GM23338 (cell line): ENCODE results near the gene SAA1. TPM values are rescaled to one million over a fixed set of nuclear protein-coding genes. Genes with fewer than 3 reads are reported as not detected.

ENCODE experiments used
- ATAC-seq: fragments of 200-7000 bp; cut with Tn5 transposase; 3 replicates; pipeline ENCODE4 v1.9.1; 2020
- DNase-seq: peaks from one replicate; pipeline ENCODE4 v3.0.0-alpha.2; 2015; ENCODE audit warnings: low spot score
- H2AFZ ChIP-seq: fragments of 200-600 bp; sonication (generic); 2 replicates; pipeline ENCODE4 v1.8.0; 2016; ENCODE audit warnings: antibody characterized with exemption, mild to moderate bottlenecking, moderate library complexity
- H3F3A ChIP-seq: fragments of 200-600 bp; sonication (generic); replicated peaks from 2 replicates; pipeline ENCODE4 v1.8.0; 2017; ENCODE audit warnings: antibody characterized with exemption, mixed run types, low read depth
- H3K27ac ChIP-seq: fragments of 200-600 bp; sonication (generic); 2 replicates; pipeline ENCODE4 v1.6.1; 2016; ENCODE audit warnings: low read depth
- H3K27me3 ChIP-seq: fragments of 200-600 bp; sonication (generic); 2 replicates; pipeline ENCODE4 v1.8.0; 2016; ENCODE audit warnings: mild to moderate bottlenecking, mixed run types, moderate library complexity; ENCODE audit not compliant: insufficient read depth
- H3K36me3 ChIP-seq: fragments of 200-600 bp; sonication (generic); 2 replicates; pipeline ENCODE4 v1.8.0; 2016; ENCODE audit warnings: mild to moderate bottlenecking; ENCODE audit not compliant: insufficient read depth
- H3K4me1 ChIP-seq: fragments of 200-600 bp; sonication (generic); 2 replicates; pipeline ENCODE4 v1.8.0; 2016; ENCODE audit warnings: mild to moderate bottlenecking, moderate library complexity; ENCODE audit not compliant: insufficient read depth
- H3K4me2 ChIP-seq: fragments of 200-600 bp; sonication (generic); 2 replicates; pipeline ENCODE4 v1.7.1; 2017; ENCODE audit warnings: mixed run types
- H3K4me3 ChIP-seq: fragments of 200-600 bp; sonication (generic); 2 replicates; pipeline ENCODE4 v1.6.1; 2016; ENCODE audit warnings: mixed run types
- H3K79me2 ChIP-seq: fragments of 200-600 bp; sonication (generic); replicated peaks from 2 replicates; pipeline ENCODE4 v1.8.0; 2017; ENCODE audit warnings: mild to moderate bottlenecking; ENCODE audit not compliant: insufficient read depth
- H3K9me2 ChIP-seq: fragments of 200-600 bp; sonication (generic); 2 replicates; pipeline ENCODE4 v1.8.0; 2017; ENCODE audit not compliant: insufficient read depth
- H4K20me1 ChIP-seq: fragments of 200-600 bp; sonication (generic); replicated peaks from 2 replicates; pipeline ENCODE4 v1.8.0; 2017; ENCODE audit warnings: mild to moderate bottlenecking; ENCODE audit not compliant: insufficient read depth
- H3K27ac Mint-ChIP-seq: 2 replicates; pipeline ENCODE4 v1.8.0; 2020; ENCODE audit warnings: inconsistent platforms, mild to moderate bottlenecking, moderate library complexity, mixed read lengths
- H3K27me3 Mint-ChIP-seq: 3 replicates; pipeline ENCODE4 v1.8.0; 2022; ENCODE audit warnings: low read depth, mild to moderate bottlenecking, moderate library complexity, mixed read lengths, inconsistent platforms; ENCODE audit not compliant: insufficient read depth, poor library complexity
- H3K36me3 Mint-ChIP-seq: 3 replicates; pipeline ENCODE4 v1.8.0; 2021; ENCODE audit warnings: low read depth, mild to moderate bottlenecking, inconsistent platforms, moderate library complexity, mixed read lengths
- H3K4me1 Mint-ChIP-seq: 3 replicates; pipeline ENCODE4 v1.8.0; 2020; ENCODE audit warnings: mild to moderate bottlenecking, inconsistent platforms, mixed read lengths
- H3K4me3 Mint-ChIP-seq: 3 replicates; pipeline ENCODE4 v1.8.0; 2021; ENCODE audit warnings: moderate library complexity, mild to moderate bottlenecking, inconsistent platforms, mixed read lengths
- H3K9me3 Mint-ChIP-seq: 3 replicates; pipeline ENCODE4 v1.8.0; 2020; ENCODE audit warnings: moderate library complexity, mild to moderate bottlenecking, inconsistent platforms, mixed read lengths
- CREB1 ChIP-seq: fragments of 250-450 bp; sonication (Bioruptor Pico); IDR thresholded peaks from 2 replicates; pipeline ENCODE4 v1.5.0; 2020; ENCODE audit warnings: low read depth, mild to moderate bottlenecking, moderate library complexity
- ETS1 ChIP-seq: IDR thresholded peaks from 2 replicates; pipeline ENCODE4 v1.6.1; 2016; ENCODE audit warnings: antibody characterized with exemption
- EZH2 ChIP-seq: fragments of 200-600 bp; sonication (generic); IDR thresholded peaks from one replicate; pipeline ENCODE4 v1.8.0; 2017; ENCODE audit warnings: antibody characterized with exemption, mild to moderate bottlenecking, low read depth; ENCODE audit not compliant: unreplicated experiment
- EZH2phosphoT487 ChIP-seq: fragments of 200-600 bp; sonication (generic); IDR thresholded peaks from one replicate; pipeline ENCODE4 v1.8.1; 2018; ENCODE audit warnings: antibody characterized with exemption; ENCODE audit not compliant: unreplicated experiment
- NANOG ChIP-seq: IDR thresholded peaks from 2 replicates; pipeline ENCODE4 v1.6.1; 2016; ENCODE audit warnings: antibody characterized with exemption, borderline replicate concordance
- REST ChIP-seq: IDR thresholded peaks from one replicate; pipeline ENCODE4 v1.6.1; 2018; ENCODE audit warnings: antibody characterized with exemption; ENCODE audit not compliant: unreplicated experiment
- STAT1 ChIP-seq: IDR thresholded peaks from one replicate; pipeline ENCODE4 v1.6.1; 2016; ENCODE audit warnings: antibody characterized with exemption; ENCODE audit not compliant: unreplicated experiment
- ZNF114 ChIP-seq: fragments of 250-450 bp; sonication (Bioruptor Pico); IDR thresholded peaks from 2 replicates; pipeline ENCODE4 v1.5.0; 2020; ENCODE audit warnings: mild to moderate bottlenecking, moderate library complexity
- ZNF331 ChIP-seq: fragments of 250-450 bp; sonication (Bioruptor Pico); IDR thresholded peaks from 2 replicates; pipeline ENCODE4 v1.5.0; 2020; ENCODE audit warnings: low read depth, mild to moderate bottlenecking, moderate library complexity
- polyA plus RNA-seq: library from polyadenylated mRNA; unstranded; fragments of >200 nt; fragmentation: Nextera tagmentation; extraction: Ambion mirVana; gene quantifications from 2 replicates; pipeline ENCODE4 v1.2.1, GENCODE V29; 2016
- total RNA-seq: library from RNA; depleted of rRNA; stranded (reverse); fragments of >200 nt; shearing (Covaris generic); gene quantifications from 2 replicates; pipeline ENCODE4 v1.2.3, GENCODE V29; 2014
- TF ChIP-seq, protein P1 (sequence below), 2 experiments: fragments of 200-600 bp in 1 of 2; sonication (generic) in 1 of 2; conservative IDR thresholded peaks; 2 replicates each; pipeline versions ENCODE4 v1.5.1 to v1.6.1; 2016 to 2017; ENCODE audit warnings: antibody characterized with exemption in 2 of 2, low read depth in 2 of 2, mild to moderate bottlenecking in 2 of 2, moderate library complexity in 1 of 2

SAA1 gene
- total and polyA plus RNA-seq, 2 experiments from 2014 or later = not detected

DNA sequence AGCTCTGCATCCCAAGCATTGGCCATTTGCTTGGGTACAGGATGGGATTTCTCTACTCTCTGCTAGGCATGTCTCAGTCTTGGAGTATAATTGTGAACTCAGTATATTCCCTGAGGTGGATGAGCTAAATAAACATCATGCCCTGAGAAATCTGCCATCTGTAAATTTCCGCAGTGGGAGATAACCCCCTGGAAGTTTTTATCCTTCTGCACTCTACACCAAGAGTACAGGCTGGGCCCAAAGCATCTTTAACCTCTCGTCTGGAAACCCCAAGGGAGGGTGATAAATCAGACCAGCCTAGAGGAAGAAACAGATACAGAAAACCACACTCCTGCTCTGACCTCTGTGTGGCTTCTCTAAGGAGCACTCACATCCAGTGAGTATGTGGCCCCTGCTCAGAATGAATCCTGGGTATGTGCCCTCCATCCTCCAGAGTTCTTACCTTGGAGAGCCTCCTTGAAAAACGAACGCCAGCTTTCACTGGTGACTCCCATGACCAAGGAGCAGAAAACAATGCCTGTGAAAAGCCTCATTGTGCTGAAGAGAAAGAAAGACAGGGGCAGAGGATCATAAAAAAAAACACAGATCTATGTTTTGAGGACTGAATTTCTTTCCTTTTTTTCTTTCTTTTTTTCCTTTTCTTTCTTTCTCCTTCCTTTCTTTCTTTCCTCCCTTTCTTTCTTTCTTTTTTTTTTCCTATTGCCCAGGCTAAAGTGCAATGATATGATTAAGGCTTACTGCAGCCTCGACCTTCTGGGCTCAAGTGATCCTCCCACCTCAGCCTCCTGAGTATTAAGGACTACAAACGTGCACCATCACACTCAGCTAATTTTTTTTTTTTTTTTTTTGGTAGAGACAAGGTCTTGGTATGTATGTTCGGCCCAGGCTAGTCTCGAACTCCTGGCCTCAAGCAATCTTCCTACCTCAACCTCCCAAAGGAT, 30.4 kb upstream of the SAA1 start:
- H3K36me3 Mint-ChIP-seq = no peaks in the 10 kb centered on the region

GRCh38 chr11:18236664-18237356, 29.3 kb upstream of the SAA1 start, which contains the start of gene SAA4:
TSS of gene SAA4 (minus strand) at chr11:18236802. CDS start at chr11:18235926, 876 bp downstream.
- Mint-ChIP-seq H3K36me3 (no peaks in the 10 kb centered on the region), H3K27me3 (peaks cover 3% of the 10 kb centered on the region), H3K4me3 (no peak within 1 kb of the TSS), H3K4me1 (no peaks in the 10 kb centered on the region), H3K9me3 (no peaks in the 10 kb centered on the region; the same call in 2 of the 3 replicates), H3K27ac (no peak within 1 kb of the TSS)
- Histone ChIP-seq H3K4me2 (no peak within 1 kb of the TSS), H4K20me1 (no peaks in the 10 kb centered on the region), H3K4me3 (no peak within 1 kb of the TSS), H3F3A (no peaks in the 10 kb centered on the region), H2AFZ (0 out of 2 replicates have a peak within 1 kb of the TSS, but pooled peaks have one; percentile 47), H3K36me3 (no peaks in the 10 kb centered on the region), H3K9me2 (no peaks in the 10 kb centered on the region), H3K4me1 (no peaks in the 10 kb centered on the region), H3K27me3 (no peaks in the 10 kb centered on the region), H3K27ac (no peak within 1 kb of the TSS), H3K79me2 (no peaks in the 10 kb centered on the region)
- DNase-seq (no peak), ATAC-seq (no peak)
- TF ChIP-seq REST (no peak), EZH2phosphoT487 (no peak), ZNF331 (CRISPR knock-in tag) (no peak), ETS1 (no peak), CREB1 (CRISPR knock-in tag) (no peak), STAT1 (no peak), ZNF114 (CRISPR knock-in tag) (no peak), NANOG (no peak)
- TF ChIP-seq, protein P1, sequence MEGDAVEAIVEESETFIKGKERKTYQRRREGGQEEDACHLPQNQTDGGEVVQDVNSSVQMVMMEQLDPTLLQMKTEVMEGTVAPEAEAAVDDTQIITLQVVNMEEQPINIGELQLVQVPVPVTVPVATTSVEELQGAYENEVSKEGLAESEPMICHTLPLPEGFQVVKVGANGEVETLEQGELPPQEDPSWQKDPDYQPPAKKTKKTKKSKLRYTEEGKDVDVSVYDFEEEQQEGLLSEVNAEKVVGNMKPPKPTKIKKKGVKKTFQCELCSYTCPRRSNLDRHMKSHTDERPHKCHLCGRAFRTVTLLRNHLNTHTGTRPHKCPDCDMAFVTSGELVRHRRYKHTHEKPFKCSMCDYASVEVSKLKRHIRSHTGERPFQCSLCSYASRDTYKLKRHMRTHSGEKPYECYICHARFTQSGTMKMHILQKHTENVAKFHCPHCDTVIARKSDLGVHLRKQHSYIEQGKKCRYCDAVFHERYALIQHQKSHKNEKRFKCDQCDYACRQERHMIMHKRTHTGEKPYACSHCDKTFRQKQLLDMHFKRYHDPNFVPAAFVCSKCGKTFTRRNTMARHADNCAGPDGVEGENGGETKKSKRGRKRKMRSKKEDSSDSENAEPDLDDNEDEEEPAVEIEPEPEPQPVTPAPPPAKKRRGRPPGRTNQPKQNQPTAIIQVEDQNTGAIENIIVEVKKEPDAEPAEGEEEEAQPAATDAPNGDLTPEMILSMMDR (conservative IDR thresholded peaks at IDR 0.05; ENCODE audit: low read depth in 2 of 2) = no peak

More for the DNA sequence above, 30.4 kb upstream of the SAA1 start:
- DNase-seq (no peak), ATAC-seq (no peak)
- H3K79me2 ChIP-seq = no peaks in the 10 kb centered on the region
- no peaks in the 10 kb centered on the region for H4K20me1 ChIP-seq
- Mint-ChIP-seq H3K4me1 (no peaks in the 10 kb centered on the region), H3K27me3 (peaks cover 6% of the 10 kb centered on the region), H3K9me3 (no peaks in the 10 kb centered on the region), H3K4me3 (no peak overlapping the region), H3K27ac (no peak overlapping the region)
- 0 out of 2 replicates have a peak overlapping the region, but pooled peaks have one; percentile 47 for H2AFZ ChIP-seq
- no peaks in the 10 kb centered on the region for H3K4me1 ChIP-seq
- no peaks in the 10 kb centered on the region for H3K27me3 ChIP-seq
- H3K4me3 ChIP-seq = no peak overlapping the region
- no peaks in the 10 kb centered on the region for H3K9me2 ChIP-seq
- no peak overlapping the region for H3K27ac ChIP-seq
- H3F3A ChIP-seq = no peaks in the 10 kb centered on the region
- no peak overlapping the region for H3K4me2 ChIP-seq
- TF ChIP-seq STAT1 (no peak), EZH2 (no peak)
- H3K36me3 ChIP-seq = no peaks in the 10 kb centered on the region
